Epithelial cell of proximal tubule (primary cell): ENCODE results near the gene WDR5B. TPM values are rescaled to one million over a fixed set of nuclear protein-coding genes. Genes with fewer than 3 reads are reported as not detected.
"Not testable (repeated sequence)": the region's sequence is repeated elsewhere in the genome, so short reads cannot be mapped to it uniquely, and the experiment has no call there.

Experiments
- DNase-seq: peaks from one replicate; pipeline ENCODE4 v3.0.0-alpha.2; 2011; ENCODE audit warnings: low read depth
- H3K4me3 ChIP-seq: 2 replicates; pipeline ENCODE4 v1.5.1; 2011; ENCODE audit warnings: low read depth, mild to moderate bottlenecking, low read length
- total RNA-seq: library from RNA; depleted of rRNA; stranded (reverse); fragments of >200 nt; gene quantifications from 2 replicates; pipeline ENCODE4 v1.2.3, GENCODE V29; 2015
- TF ChIP-seq, protein P1 (sequence below): conservative IDR thresholded peaks from 2 replicates; pipeline ENCODE4 v1.5.1; 2012; ENCODE audit warnings: low read depth, mild to moderate bottlenecking, low read length

WDR5B gene
- total RNA-seq, 1 donor from 2014 or later = 1.3 TPM

DNA sequence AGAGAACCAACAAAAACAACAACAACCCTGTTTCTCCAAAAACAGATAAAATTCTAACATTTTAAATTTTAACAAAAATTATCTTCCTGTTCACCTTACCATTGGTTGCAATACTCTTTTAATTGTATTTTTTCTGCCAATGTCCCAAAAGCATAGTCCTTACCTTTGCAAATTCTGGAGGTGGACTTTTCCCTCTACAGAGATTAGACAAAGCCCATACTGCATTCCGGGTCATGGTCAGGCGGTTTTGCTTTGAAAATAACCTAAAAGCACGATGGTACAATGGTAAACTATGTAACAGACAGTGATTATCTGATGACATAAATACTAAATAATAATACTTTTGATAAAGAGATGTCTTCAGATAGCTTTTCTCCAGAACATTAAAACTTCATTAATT, 35.5 kb upstream of the WDR5B start:
- TF ChIP-seq, protein P1, sequence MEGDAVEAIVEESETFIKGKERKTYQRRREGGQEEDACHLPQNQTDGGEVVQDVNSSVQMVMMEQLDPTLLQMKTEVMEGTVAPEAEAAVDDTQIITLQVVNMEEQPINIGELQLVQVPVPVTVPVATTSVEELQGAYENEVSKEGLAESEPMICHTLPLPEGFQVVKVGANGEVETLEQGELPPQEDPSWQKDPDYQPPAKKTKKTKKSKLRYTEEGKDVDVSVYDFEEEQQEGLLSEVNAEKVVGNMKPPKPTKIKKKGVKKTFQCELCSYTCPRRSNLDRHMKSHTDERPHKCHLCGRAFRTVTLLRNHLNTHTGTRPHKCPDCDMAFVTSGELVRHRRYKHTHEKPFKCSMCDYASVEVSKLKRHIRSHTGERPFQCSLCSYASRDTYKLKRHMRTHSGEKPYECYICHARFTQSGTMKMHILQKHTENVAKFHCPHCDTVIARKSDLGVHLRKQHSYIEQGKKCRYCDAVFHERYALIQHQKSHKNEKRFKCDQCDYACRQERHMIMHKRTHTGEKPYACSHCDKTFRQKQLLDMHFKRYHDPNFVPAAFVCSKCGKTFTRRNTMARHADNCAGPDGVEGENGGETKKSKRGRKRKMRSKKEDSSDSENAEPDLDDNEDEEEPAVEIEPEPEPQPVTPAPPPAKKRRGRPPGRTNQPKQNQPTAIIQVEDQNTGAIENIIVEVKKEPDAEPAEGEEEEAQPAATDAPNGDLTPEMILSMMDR = no peak

DNA sequence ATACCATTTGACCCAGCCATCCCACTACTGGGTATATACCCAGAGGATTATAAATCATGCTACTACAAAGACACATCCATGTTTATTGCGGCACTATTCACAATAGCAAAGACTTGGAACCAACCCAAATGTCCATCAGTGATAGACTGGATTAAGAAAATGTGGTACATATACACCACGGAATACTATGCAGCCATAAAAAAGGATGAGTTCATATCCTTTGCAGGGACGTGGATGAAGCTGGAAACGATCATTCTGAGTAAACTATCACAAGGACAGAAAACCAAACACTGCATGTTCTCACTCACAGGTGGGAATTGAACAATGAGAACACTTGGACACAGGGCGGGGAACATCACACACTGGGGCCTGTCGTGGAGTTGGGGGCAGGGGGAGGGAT, 32.4 kb upstream of the WDR5B start:
- DNase-seq = not testable (repeated sequence)

More for the DNA sequence above, 35.5 kb upstream of the WDR5B start:
- no peak overlapping the region for H3K4me3 ChIP-seq
- no peak for DNase-seq

GRCh38 chr3:122444491-122444887, 28.6 kb upstream of the WDR5B start:
- H3K4me3 ChIP-seq, DNase-seq: not testable (repeated sequence)

More for the DNA sequence above, 32.4 kb upstream of the WDR5B start:
- H3K4me3 ChIP-seq = not testable (repeated sequence)

DNA sequence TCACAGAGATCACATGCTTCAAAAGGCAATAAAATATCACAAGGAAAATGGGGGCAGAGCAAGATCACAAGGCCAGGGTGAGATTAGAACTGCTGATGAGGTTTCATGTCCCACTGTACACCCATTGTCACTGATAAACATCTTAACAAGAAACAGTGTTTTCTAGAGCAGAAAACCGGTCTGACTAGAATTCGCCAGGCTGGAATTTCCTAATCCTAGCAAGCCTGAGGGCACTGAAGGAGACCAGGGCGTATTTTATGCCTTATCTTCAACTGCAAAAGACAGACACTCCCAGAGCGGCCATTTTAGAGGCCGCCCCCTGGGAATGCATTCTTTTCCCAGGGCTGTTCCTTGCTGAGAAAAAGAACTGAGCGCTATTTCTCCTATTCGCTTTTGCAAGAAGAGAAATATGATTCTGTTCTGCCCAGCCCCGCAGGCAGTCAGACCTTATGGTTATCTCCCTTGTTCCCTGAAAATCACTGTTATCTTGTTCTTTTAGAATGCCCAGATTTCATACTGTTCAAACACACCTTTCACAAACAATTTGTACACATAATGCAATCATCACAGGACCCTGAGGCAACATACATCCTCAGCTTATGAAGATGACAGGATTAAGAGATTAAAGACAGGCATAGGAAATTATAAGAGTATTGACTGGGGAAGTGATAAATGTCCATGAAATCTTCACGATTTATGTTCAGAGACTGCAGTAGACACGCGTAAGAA, 28.1 kb upstream of the WDR5B start:
- not testable (repeated sequence) for DNase-seq, H3K4me3 ChIP-seq

DNA sequence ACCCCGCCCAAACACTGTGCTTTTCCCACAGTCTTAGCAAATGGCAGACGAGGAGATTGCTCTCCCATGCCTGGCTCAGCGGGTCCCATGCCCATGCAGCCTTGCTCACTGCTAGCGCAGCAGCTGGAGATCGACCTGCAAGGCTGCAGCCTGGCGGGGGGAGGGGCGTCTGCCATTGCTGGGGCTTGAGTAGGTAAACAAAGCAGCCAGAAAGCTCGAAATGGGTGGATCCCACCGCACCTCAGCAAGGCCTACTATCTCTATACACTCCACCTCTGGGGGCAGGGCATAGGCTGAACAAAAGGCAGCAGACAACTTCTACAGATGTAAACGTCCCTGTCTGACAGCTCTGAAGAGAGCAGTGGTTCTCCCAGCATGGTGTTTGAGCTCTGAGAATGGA, 27.2 kb upstream of the WDR5B start:
- TF ChIP-seq, protein P1 = no peak
- H3K4me3 ChIP-seq = no peak overlapping the region
- DNase-seq = no peak

- H3K4me3 ChIP-seq = no peak overlapping the region
- TF ChIP-seq, protein P1 = no peak
- DNase-seq = no peak
Observed at GRCh38 chr3:122435950-122436349, 20.1 kb upstream of the WDR5B start.

DNA sequence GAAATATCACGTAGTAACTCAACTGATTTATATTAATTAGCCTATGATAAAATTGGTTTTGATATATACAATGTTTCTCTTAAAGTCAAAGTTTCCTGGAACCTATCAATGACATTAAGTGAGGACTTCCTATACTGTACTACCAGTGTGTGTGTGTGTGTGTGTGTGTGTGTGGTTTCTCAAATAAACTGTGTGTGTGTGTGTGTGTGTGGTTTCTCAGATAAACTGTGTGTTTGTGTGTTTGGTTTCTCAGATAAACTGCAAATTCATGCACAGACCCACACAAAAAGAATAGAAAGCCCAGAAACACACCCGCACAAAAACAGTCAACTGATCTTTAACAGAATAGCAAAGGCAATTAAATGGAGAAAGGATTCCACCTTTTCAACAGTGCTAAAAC, 14.5 kb upstream of the WDR5B start:
- no peak overlapping the region for H3K4me3 ChIP-seq
- no peak for DNase-seq
- TF ChIP-seq, protein P1 = no peak

- DNase-seq = no peak
Observed at GRCh38 chr3:122427857-122428471, 12.1 kb upstream of the WDR5B start.

More at GRCh38 chr3:122427857-122428471, 12.1 kb upstream of the WDR5B start:
- TF ChIP-seq, protein P1 = no peak
- H3K4me3 ChIP-seq = no peak overlapping the region
